ENCODE results near the gene TMEM9. TPM values are rescaled to one million over a fixed set of nuclear protein-coding genes. Genes with fewer than 3 reads are reported as not detected.

The TMEM9 gene
- 29.8 TPM for polyA plus RNA-seq (2012; ENCODE audit: low read depth, missing spikeins)

- FAIRE-seq (peak; percentile 72), DNase-seq (ENCODE audit: insufficient read length, low spot score) (peak; percentile 96)
- TF ChIP-seq POU2F2 (IDR thresholded peaks at IDR 0.05; ENCODE audit: low read depth, low read length) = no peak
Measured at GRCh38 chr1:201154389-201155165, at the start of gene TMEM9. Gene TMEM9, minus strand, starts transcription at chr1:201154474. Its CDS starts 551 bp downstream, at chr1:201153923.

- DNase-seq (ENCODE audit: insufficient read length, low spot score) (no peak), FAIRE-seq (no peak)
- no peak for TF ChIP-seq SPI1 (IDR thresholded peaks at IDR 0.05; ENCODE audit: low read depth, low read length)
- TF ChIP-seq POU2F2 (IDR thresholded peaks at IDR 0.05; ENCODE audit: low read depth, low read length) = no peak
- no peak for TF ChIP-seq POLR2A (IDR thresholded peaks at IDR 0.05; ENCODE audit: low read depth, low read length)
- TF ChIP-seq POLR2AphosphoS5 (IDR thresholded peaks at IDR 0.05; ENCODE audit: low read depth, low read length) = no peak
- no peak for TF ChIP-seq TAF1 (IDR thresholded peaks at IDR 0.05; ENCODE audit: low read depth, low read length)
- TF ChIP-seq PAX5 (IDR thresholded peaks at IDR 0.05; ENCODE audit: insufficient read depth, low read length, severe bottlenecking) = no peak
Measured at GRCh38 chr1:201198598-201198997, 44.3 kb upstream of the TMEM9 start.

GRCh38 chr1:201194046-201194445 is 39.8 kb upstream of the TMEM9 start:
- TF ChIP-seq TAF1 (IDR thresholded peaks at IDR 0.05; ENCODE audit: low read depth, low read length) = no peak
- no peak for TF ChIP-seq POLR2AphosphoS5 (IDR thresholded peaks at IDR 0.05; ENCODE audit: low read depth, low read length)
- no peak for DNase-seq (ENCODE audit: insufficient read length, low spot score)
- no peak for FAIRE-seq

GRCh38 chr1:201192261-201192788 is 38.1 kb upstream of the TMEM9 start:
- TF ChIP-seq POU2F2 (IDR thresholded peaks at IDR 0.05; ENCODE audit: low read depth, low read length) (no peak), POLR2AphosphoS5 (IDR thresholded peaks at IDR 0.05; ENCODE audit: low read depth, low read length) (no peak), PAX5 (IDR thresholded peaks at IDR 0.05; ENCODE audit: insufficient read depth, low read length, severe bottlenecking) (no peak), TAF1 (IDR thresholded peaks at IDR 0.05; ENCODE audit: low read depth, low read length) (no peak), SPI1 (IDR thresholded peaks at IDR 0.05; ENCODE audit: low read depth, low read length) (no peak), POLR2A (IDR thresholded peaks at IDR 0.05; ENCODE audit: low read depth, low read length) (no peak)
- DNase-seq (ENCODE audit: insufficient read length, low spot score) = no peak
- no peak for FAIRE-seq

GRCh38 chr1:201191653-201192260 is 37.5 kb upstream of the TMEM9 start:
- no peak for DNase-seq (ENCODE audit: insufficient read length, low spot score)
- no peak for TF ChIP-seq TAF1 (IDR thresholded peaks at IDR 0.05; ENCODE audit: low read depth, low read length)
- TF ChIP-seq POU2F2 (IDR thresholded peaks at IDR 0.05; ENCODE audit: low read depth, low read length) = no peak
- no peak for TF ChIP-seq SPI1 (IDR thresholded peaks at IDR 0.05; ENCODE audit: low read depth, low read length)
- no peak for TF ChIP-seq PAX5 (IDR thresholded peaks at IDR 0.05; ENCODE audit: insufficient read depth, low read length, severe bottlenecking)
- no peak for TF ChIP-seq POLR2A (IDR thresholded peaks at IDR 0.05; ENCODE audit: low read depth, low read length)
- TF ChIP-seq POLR2AphosphoS5 (IDR thresholded peaks at IDR 0.05; ENCODE audit: low read depth, low read length) = no peak

GRCh38 chr1:201190624-201191051 is 36.4 kb upstream of the TMEM9 start, which contains the start of gene IGFN1:
Gene IGFN1, plus strand, starts transcription at chr1:201190824. Its CDS starts 2,470 bp downstream, at chr1:201193294.
- no peak for FAIRE-seq
- DNase-seq (ENCODE audit: insufficient read length, low spot score) = no peak
- no peak for TF ChIP-seq POLR2A (IDR thresholded peaks at IDR 0.05; ENCODE audit: low read depth, low read length)
- no peak for TF ChIP-seq TAF1 (IDR thresholded peaks at IDR 0.05; ENCODE audit: low read depth, low read length)
- no peak for TF ChIP-seq PAX5 (IDR thresholded peaks at IDR 0.05; ENCODE audit: insufficient read depth, low read length, severe bottlenecking)
- TF ChIP-seq POU2F2 (IDR thresholded peaks at IDR 0.05; ENCODE audit: low read depth, low read length) = no peak
- TF ChIP-seq SPI1 (IDR thresholded peaks at IDR 0.05; ENCODE audit: low read depth, low read length) = no peak

More at GRCh38 chr1:201191653-201192260, 37.5 kb upstream of the TMEM9 start:
- no peak for FAIRE-seq

GRCh38 chr1:201190005-201190404 is 35.7 kb upstream of the TMEM9 start:
- no peak for FAIRE-seq

GRCh38 chr1:201189085-201189484 is 34.8 kb upstream of the TMEM9 start:
- TF ChIP-seq POLR2A (IDR thresholded peaks at IDR 0.05; ENCODE audit: low read depth, low read length) (no peak), PAX5 (IDR thresholded peaks at IDR 0.05; ENCODE audit: insufficient read depth, low read length, severe bottlenecking) (no peak), SPI1 (IDR thresholded peaks at IDR 0.05; ENCODE audit: low read depth, low read length) (no peak), TAF1 (IDR thresholded peaks at IDR 0.05; ENCODE audit: low read depth, low read length) (no peak), POLR2AphosphoS5 (IDR thresholded peaks at IDR 0.05; ENCODE audit: low read depth, low read length) (no peak), POU2F2 (IDR thresholded peaks at IDR 0.05; ENCODE audit: low read depth, low read length) (no peak)
- DNase-seq (ENCODE audit: insufficient read length, low spot score) = no peak
- no peak for FAIRE-seq

More at GRCh38 chr1:201190005-201190404, 35.7 kb upstream of the TMEM9 start:
- no peak for DNase-seq (ENCODE audit: insufficient read length, low spot score)
- TF ChIP-seq SPI1 (IDR thresholded peaks at IDR 0.05; ENCODE audit: low read depth, low read length) (no peak), POU2F2 (IDR thresholded peaks at IDR 0.05; ENCODE audit: low read depth, low read length) (no peak), POLR2A (IDR thresholded peaks at IDR 0.05; ENCODE audit: low read depth, low read length) (no peak), PAX5 (IDR thresholded peaks at IDR 0.05; ENCODE audit: insufficient read depth, low read length, severe bottlenecking) (no peak), POLR2AphosphoS5 (IDR thresholded peaks at IDR 0.05; ENCODE audit: low read depth, low read length) (no peak), TAF1 (IDR thresholded peaks at IDR 0.05; ENCODE audit: low read depth, low read length) (no peak)

- TF ChIP-seq POU2F2 (IDR thresholded peaks at IDR 0.05; ENCODE audit: low read depth, low read length) (no peak), POLR2AphosphoS5 (IDR thresholded peaks at IDR 0.05; ENCODE audit: low read depth, low read length) (no peak), TAF1 (IDR thresholded peaks at IDR 0.05; ENCODE audit: low read depth, low read length) (no peak), POLR2A (IDR thresholded peaks at IDR 0.05; ENCODE audit: low read depth, low read length) (no peak), PAX5 (IDR thresholded peaks at IDR 0.05; ENCODE audit: insufficient read depth, low read length, severe bottlenecking) (no peak)
- DNase-seq (ENCODE audit: insufficient read length, low spot score) (no peak), FAIRE-seq (no peak)
Measured at GRCh38 chr1:201186192-201186591, 31.9 kb upstream of the TMEM9 start.
